Tibial nerve (tissue), 4 donors: ENCODE results near the gene USP16. TPM values are rescaled to one million over a fixed set of nuclear protein-coding genes. Genes with fewer than 3 reads are reported as not detected.
"Not testable (repeated sequence)": the region's sequence is repeated elsewhere in the genome, so short reads cannot be mapped to it uniquely, and the experiment has no call there.

Experiments
- DNase-seq, 2 donors: peaks; one replicate each; pipeline ENCODE4 v3.0.0-alpha.2; 2019; ENCODE audit warnings: low spot score in 2 of 2
- H3K27ac ChIP-seq, 4 donors: fragments of 200-600 bp; sonication (generic) in 3 of 4; one replicate each; pipeline ENCODE4 v1.5.1; 2017 to 2019; ENCODE audit warnings: mild to moderate bottlenecking in 1 of 4
- H3K27me3 ChIP-seq, 2 donors: fragments of 200-600 bp; sonication (generic) in 1 of 2; one replicate each; pipeline versions ENCODE4 v1.5.1 to v1.6.0; 2017 to 2019
- H3K36me3 ChIP-seq, 3 donors: fragments of 200-600 bp; sonication (generic); one replicate each; pipeline ENCODE4 v1.5.1; 2018 to 2019
- H3K4me1 ChIP-seq, 4 donors: fragments of 200-600 bp; sonication (generic) in 3 of 4; one replicate each; pipeline ENCODE4 v1.5.1; 2017 to 2019
- H3K4me3 ChIP-seq, 4 donors: fragments of 200-600 bp; sonication (generic) in 3 of 4; one replicate each; pipeline ENCODE4 v1.5.1; 2017 to 2019; ENCODE audit warnings: mild to moderate bottlenecking in 1 of 4, moderate library complexity in 1 of 4
- H3K9me3 ChIP-seq, 4 donors: fragments of 200-600 bp; sonication (generic) in 3 of 4; one replicate each; pipeline ENCODE4 v1.5.1; 2017 to 2019
- CTCF ChIP-seq, 5 experiments: fragments of 200-600 bp in 3 of 5; fragments of 450-650 bp in 2 of 5; sonication (generic) in 3 of 5; IDR thresholded peaks; one replicate each; pipeline ENCODE4 v1.5.1; 2016 to 2019; ENCODE audit warnings: antibody characterized with exemption in 5 of 5, mild to moderate bottlenecking in 3 of 5, moderate library complexity in 2 of 5
- EP300 ChIP-seq, 2 donors: sonication (generic); formaldehyde crosslinking; IDR thresholded peaks; one replicate each; pipeline ENCODE4 v1.6.1; 2017; ENCODE audit warnings: antibody characterized with exemption in 2 of 2, mild to moderate bottlenecking in 1 of 2
- POLR2A ChIP-seq, 2 donors: fragments of 450-650 bp; IDR thresholded peaks; one replicate each; pipeline ENCODE4 v1.6.1; 2017; ENCODE audit warnings: antibody characterized with exemption in 2 of 2, mild to moderate bottlenecking in 2 of 2, moderate library complexity in 2 of 2
- WGBS, 2 donors: methylation state at CpG; one replicate each; pipeline ENCODE4 v1.1.5; 2018; 5-methylcytosine and 5-hydroxymethylcytosine counted together
- total RNA-seq, 4 donors: library from RNA; depleted of rRNA; stranded (reverse); fragments of >200 nt; gene quantifications; one replicate each; pipeline ENCODE4 v1.1.0, GENCODE V29; 2016

USP16 gene
- total RNA-seq, 4 donors from 2014 or later, result 29.2 to 43.1 (median 33.8) TPM

- peaks cover 0 to 34% (median 0%) of the 10 kb centered on the region in 3 donors for H3K36me3 ChIP-seq
- DNase-seq, result no peak
- no peak overlapping the region for H3K4me3 ChIP-seq
- no peaks in the 10 kb centered on the region for H3K9me3 ChIP-seq
- no peak overlapping the region for H3K27ac ChIP-seq
- H3K4me1 ChIP-seq, result peaks cover 0 to 11% (median 0%) of the 10 kb centered on the region in 4 donors
- WGBS, 2 donors, result 88 to 91% methylated on average over 6 of the region's 6 CpGs
- TF ChIP-seq POLR2A (IDR thresholded peaks at IDR 0.05) (no peak), EP300 (IDR thresholded peaks at IDR 0.05) (no peak), CTCF (IDR thresholded peaks at IDR 0.05) (no peak)
- no peaks in the 10 kb centered on the region for H3K27me3 ChIP-seq
Observed at GRCh38 chr21:29005696-29006095, 18.8 kb upstream of the USP16 start.

- no peak for DNase-seq
- Histone ChIP-seq H3K27me3 (no peaks in the 10 kb centered on the region), H3K36me3 (peaks cover 0 to 34% (median 0%) of the 10 kb centered on the region in 3 donors), H3K27ac (no peak overlapping the region), H3K4me1 (peaks cover 0 to 9% (median 0%) of the 10 kb centered on the region in 4 donors), H3K4me3 (no peak overlapping the region), H3K9me3 (no peaks in the 10 kb centered on the region)
- WGBS, 2 donors, result 88 to 96% methylated on average over 3 of the region's 3 CpGs
- TF ChIP-seq POLR2A (IDR thresholded peaks at IDR 0.05) (no peak), EP300 (IDR thresholded peaks at IDR 0.05) (no peak), CTCF (IDR thresholded peaks at IDR 0.05) (no peak)
Observed at GRCh38 chr21:29007135-29007534, 17.3 kb upstream of the USP16 start.

- no peak for DNase-seq
- Histone ChIP-seq H3K36me3 (peaks cover 0 to 34% (median 0%) of the 10 kb centered on the region in 3 donors), H3K4me3 (no peak overlapping the region), H3K27me3 (no peaks in the 10 kb centered on the region), H3K9me3 (no peaks in the 10 kb centered on the region), H3K27ac (no peak overlapping the region), H3K4me1 (peaks cover 0 to 6% (median 0%) of the 10 kb centered on the region in 4 donors)
- TF ChIP-seq CTCF (IDR thresholded peaks at IDR 0.05) (no peak), POLR2A (IDR thresholded peaks at IDR 0.05) (no peak), EP300 (IDR thresholded peaks at IDR 0.05) (no peak)
- 77 to 80% methylated on average over 3 of the region's 3 CpGs for WGBS, 2 donors
Observed at GRCh38 chr21:29007810-29008209, 16.7 kb upstream of the USP16 start.

GRCh38 chr21:29008367-29008766, 16.1 kb upstream of the USP16 start:
- WGBS, 2 donors, result 87 to 91% methylated on average over 3 of the region's 3 CpGs

GRCh38 chr21:29011236-29011635, 13.2 kb upstream of the USP16 start:
- DNase-seq, H3K4me1 ChIP-seq, H3K4me3 ChIP-seq, H3K27ac ChIP-seq, H3K27me3 ChIP-seq, H3K9me3 ChIP-seq: not testable (repeated sequence)
- H3K36me3 ChIP-seq, result peaks cover 0 to 31% (median 0%) of the 10 kb centered on the region in 3 donors
- WGBS, 2 donors, result 80% methylated on average over 1 of the region's 30 CpGs; no CpG with 5 or more reads in 1 of the 2 donors

More at GRCh38 chr21:29008367-29008766, 16.1 kb upstream of the USP16 start:
- Histone ChIP-seq H3K4me1 (peaks cover 0 to 6% (median 0%) of the 10 kb centered on the region in 4 donors), H3K9me3 (no peaks in the 10 kb centered on the region), H3K4me3 (no peak overlapping the region), H3K27ac (no peak overlapping the region), H3K27me3 (no peaks in the 10 kb centered on the region), H3K36me3 (peaks cover 0 to 34% (median 0%) of the 10 kb centered on the region in 3 donors)
- DNase-seq, result no peak
- TF ChIP-seq EP300 (IDR thresholded peaks at IDR 0.05) (no peak), POLR2A (IDR thresholded peaks at IDR 0.05) (no peak), CTCF (IDR thresholded peaks at IDR 0.05) (no peak)
